GOT3 (cell line): ENCODE data around the gene DTNB.
"Not testable (repeated sequence)": the region's sequence is repeated elsewhere in the genome, so short reads cannot be mapped to it uniquely, and the experiment has no call there.

Source experiments
- DNase-seq: peaks from one replicate; lab custom pipeline; 2025; ENCODE audit warnings: mixed read lengths; lab: John Stamatoyannopoulos, UW

Gene DTNB

DNA sequence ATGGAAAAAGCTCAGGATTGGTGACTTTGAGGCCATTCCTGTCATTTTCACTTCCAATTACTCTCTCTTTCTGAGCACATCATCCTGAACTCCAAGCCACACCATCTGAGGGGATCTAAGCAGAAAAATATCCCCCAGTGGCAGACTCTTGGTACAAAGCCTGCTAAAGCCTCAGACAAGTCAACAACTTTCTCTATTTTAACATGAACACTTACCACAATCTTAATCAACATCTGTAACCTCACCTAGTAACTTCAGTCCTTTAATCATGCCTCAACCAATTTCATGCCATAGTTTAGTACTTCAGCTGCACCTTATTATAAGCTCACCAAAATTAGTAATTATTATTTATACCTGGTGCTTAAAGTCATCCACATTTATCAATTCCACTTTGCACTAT lies 128.9 kb downstream of the DTNB start:
- no peak for DNase-seq

DNA sequence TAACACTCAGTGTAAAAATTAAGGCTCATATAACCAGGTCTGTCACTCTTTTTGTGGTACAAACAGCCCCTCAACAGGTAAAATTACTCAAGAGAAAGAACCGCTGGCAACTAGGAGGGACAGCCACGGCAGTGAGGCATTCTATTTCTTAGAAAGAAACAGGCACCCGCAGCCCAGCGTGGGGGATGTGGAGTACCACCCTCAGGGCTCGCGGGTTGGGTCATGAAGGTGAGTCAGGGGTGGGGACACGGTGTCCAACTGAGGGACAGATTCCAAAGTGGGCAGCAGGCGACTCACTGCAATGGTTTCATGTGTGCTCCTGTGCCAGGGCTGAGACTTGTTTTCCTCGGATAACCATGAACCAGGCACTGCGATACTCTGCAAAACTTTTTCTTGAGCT lies 129.4 kb downstream of the DTNB start:
- DNase-seq, result no peak

DNA sequence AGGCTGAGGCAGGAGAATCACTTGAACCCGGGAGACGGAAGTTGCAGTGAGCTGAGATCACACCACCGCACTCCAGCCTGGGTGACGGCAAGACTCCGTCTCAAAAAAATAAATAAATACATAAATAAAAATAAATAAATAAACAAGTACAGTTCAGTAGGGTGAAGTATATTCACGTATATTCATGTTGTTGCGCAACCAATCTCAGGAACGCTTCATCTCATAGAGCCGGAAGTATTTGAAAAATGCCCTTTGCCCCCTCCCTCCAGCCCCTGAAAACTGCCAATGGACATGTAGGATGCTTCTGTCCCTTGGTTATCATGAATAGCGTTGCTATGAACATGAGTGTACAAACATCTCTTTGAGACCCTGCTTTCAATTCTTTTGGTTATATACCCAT lies 132.0 kb downstream of the DTNB start:
- no peak for DNase-seq

DNA sequence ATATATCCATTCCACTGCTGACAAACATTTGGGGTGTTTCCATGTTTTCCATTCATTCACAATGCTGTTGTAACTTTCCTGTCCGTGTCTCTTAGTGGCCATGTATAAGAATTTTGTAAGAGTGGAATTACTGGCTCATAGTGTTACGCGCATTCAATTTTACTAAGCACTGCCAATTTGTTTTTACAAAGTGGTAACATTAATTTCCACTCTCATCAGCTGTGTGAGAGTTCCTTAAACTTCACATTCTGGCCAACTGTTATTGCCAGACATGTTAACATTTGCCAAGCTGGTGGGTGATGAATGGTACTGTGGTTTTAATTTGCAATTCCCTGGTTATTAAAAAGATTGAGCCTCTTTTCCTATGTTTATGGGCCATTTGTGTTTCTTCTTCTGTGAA lies 134.2 kb downstream of the DTNB start:
- no peak for DNase-seq

DNA sequence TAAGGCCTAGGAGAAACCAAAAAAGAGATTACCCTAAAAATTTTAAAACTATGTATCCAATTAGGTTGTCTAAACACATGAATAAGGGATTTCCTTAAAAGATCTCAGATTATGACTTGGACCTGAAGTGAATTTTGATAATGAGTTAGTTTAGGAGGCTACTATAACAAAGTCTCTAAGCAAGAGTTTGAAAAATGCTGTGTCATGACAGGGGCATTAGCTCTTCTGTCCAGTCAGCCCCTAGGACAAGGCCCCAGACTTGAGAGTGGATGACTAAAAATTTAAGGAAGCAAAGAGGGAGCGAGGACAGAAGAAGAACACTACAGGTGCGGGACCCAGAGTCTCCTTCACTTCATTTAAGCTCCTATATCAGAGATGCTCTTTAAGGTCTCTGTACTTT lies 135.9 kb downstream of the DTNB start:
- no peak for DNase-seq

DNA sequence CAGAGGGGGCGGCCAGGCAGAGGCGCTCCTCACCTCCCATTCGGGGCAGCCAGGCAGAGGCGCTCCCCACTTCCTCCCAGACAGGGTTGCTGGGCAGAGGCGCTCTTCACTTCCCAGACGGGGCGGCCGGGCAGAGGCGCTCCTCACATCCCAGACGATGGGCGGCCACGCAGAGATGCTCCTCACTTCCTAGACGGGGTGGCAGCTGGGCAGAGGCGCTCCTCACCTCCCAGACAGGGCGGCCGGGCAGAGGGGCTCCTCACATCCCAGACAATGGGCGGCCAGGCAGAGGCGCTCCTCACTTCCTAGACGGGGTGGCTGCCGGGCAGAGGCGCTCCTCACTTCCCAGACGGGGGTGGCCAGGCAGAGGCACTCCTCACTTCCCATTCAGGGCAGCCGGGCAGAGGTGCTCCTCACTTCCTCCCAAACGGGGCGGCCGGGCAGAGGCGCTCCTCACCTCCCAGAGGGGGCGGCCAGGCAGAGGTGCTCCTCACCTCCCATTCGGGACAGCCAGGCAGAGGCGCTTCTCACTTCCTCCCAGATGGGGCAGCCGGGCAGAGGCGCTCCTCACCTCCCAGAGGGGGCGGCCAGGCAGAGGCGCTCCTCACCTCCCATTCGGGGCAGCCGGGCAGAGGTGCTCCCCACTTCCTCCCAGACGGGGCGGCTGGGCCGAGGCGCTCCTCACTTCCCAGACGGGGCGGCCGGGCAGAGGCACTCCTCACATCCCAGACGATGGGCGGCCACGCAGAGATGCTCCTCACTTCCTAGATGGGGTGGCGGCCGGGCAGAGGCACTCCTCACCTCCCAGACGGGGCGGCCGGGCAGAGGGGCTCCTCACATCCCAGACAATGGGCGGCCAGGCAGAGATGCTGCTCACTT lies 137.7 kb downstream of the DTNB start:
- not testable (repeated sequence) for DNase-seq

DNA sequence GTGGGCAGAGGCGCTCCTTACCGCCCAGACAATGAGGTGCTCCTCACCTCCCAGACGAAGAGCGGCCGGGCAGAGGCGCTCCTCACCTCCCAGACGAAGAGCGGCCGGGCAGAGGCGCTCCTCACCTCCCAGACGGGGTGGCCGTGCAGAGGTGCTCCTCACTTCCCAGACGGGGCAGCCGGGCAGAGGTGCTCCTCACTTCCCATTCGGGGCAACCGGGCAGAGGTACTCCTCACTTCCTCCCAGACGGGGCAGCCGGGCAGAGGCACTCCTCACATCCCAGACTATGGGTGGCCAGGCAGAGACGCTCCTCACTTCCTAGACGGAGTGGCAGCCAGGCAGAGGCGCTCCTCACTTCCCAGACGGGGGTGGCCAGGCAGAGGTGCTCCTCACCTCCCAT lies 138.4 kb downstream of the DTNB start:
- DNase-seq, result not testable (repeated sequence)

DNA sequence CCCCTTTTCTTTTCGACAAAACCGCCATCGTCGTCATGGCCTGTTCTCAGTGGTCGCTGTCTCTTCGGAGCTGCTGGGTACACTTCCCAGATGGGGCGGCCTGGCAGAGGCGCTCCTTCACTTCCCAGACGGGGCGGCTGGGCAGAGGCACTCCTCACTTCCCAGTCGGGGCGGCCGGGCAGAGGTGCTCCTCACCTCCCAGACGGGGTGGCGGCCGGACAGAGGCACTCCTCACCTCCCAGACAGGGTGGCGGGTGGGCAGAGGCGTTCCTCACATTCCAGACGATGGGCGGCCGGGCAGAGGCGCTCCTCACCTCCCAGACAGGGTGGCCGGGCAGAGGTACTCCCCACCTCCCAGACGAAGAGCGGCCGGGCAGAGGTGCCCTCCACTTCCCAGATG lies 138.9 kb downstream of the DTNB start:
- no peak for DNase-seq

DNA sequence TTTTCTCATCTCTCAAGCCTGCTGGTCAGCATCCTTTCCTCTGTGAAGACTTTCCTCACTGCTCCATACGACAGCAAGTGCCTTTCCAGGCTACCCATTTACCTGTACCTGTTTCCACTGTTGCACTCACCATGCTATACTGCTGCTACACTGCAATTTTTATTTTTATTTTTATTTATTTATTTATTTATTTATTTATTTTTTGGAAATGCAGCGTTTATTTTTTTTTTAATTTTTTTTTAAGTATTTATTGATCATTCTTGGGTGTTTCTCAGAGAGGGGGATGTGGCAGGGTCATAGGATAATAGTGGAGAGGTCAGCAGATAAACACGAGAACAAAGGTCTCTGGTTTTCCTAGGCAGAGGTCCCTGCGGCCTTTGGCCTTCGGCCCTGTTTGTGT lies 139.6 kb downstream of the DTNB start:
- not testable (repeated sequence) for DNase-seq

DNA sequence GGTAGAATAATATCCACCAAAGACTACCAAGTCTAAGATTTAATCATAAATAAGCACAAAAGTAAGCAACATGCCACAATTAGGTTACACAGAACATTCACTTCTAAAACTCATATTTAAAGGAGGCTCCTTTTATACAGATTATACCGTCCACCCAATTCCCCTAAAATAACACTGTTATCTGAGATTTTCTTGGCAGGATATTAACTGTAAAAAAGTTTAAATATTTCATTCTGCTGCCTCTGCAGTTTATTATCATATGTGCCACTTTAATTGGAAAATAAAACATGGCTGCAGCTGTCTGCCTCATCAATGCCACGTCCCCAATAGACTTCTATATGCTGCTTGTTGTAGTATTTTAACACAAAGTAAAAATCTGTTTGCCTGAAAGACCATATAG lies 140.9 kb downstream of the DTNB start:
- no peak for DNase-seq

DNA sequence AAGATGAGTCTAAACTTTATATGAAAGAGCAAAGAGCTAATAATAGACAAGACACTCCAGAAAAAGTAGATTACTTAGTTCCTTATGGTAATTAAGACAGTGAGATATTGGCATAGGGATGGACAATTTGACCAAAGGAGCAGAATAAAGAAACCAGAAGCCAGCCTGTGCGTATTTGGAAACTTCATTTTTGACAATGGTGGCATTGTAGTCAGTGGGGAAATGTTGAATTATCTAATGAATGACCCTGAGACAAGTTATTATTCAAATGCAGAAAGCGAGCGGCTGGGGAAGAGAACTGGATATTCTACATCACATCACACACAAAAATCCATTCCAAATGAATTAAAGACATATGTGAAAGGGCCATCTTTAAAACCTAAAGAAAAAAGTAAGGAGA lies 144.3 kb downstream of the DTNB start:
- no peak for DNase-seq

DNA sequence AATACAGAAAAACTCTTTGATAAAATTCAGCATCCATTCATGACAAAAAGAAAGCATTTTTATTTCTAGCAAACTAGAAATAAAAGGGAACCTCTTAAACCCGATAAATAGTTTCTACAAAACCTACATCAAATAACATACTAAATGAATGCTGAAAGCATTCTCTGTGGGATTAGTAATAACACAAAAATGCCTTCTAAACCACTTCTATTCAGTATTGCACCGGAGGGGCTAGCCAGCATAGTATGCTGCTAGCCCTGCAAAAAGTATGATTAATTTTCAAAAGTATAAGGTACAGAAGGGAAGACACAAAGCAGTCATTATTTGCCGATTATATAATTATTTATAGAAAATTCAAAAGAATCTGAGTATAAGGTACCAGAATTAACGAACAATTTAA lies 145.2 kb downstream of the DTNB start:
- DNase-seq, result no peak

DNA sequence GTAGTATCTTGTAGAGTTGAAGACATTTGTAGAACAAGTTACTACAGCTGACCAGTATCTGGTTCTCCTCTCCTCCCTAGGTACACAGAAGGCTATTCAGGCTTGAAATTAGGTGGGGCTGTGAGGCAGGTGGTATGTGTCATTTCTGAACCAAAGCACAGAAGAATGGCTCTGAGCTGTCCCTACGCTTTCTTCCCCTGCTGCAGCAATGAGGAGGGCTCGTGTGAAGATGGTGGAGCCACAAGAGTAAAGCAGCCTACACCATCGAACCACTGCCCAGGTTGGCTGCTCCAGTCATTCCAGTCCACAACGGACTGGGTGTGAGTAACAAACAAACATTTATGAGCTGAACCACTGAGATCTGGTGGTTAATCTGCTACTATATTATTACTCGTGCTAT lies 148.9 kb downstream of the DTNB start:
- no peak for DNase-seq

DNA sequence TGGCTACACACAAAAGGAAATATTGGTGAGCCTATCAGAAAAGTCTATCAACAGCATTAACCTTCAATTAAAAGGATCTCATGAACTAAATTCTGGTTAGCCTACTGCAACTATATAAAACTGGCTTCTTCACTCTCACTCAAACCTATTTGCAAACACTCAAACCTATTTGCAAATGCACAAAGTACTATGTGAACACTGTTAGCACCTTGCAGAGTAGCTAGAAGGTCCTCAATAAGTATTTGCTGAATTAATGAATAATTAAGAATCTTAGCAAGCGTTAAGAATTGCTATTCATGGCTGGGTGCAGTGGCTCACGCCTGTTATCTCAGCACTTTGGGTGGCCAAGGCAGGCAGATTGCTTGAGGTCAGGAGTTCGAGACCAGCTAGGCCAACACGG lies 150.3 kb downstream of the DTNB start:
- DNase-seq, result no peak

DNA sequence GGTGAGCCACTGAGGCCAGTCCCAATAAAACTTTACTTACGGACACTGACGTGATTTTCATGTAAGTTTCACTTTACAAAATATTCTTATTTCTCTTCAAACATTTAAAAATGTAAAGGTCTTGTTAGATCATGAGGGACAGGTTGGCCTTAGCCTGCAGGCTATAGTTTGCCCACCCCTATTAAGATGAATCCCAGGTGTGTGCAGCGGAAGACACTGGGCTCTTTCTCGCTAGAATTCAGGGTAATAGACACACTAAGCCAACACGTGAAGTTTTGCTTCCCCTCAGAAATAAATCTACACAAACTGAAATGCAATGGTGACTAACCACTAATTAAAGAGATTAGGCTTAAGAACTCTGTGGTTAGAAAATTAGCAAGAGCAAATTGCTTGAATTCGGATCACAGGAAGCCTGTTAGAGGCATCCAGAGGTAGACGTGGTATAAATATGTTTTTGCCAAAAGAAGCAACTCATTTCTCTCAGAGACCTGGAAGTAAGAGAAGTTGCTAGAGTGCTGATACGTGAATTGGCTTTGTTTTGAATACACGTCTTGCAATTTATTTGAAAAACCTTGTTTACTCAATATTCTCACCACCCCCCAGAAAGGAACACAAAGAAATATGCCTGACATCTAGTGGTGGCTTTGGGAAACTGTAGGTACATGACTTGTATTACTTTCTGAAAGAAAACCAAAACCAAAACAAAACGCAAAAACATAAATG lies 151.6 kb downstream of the DTNB start:
- no peak for DNase-seq

DNA sequence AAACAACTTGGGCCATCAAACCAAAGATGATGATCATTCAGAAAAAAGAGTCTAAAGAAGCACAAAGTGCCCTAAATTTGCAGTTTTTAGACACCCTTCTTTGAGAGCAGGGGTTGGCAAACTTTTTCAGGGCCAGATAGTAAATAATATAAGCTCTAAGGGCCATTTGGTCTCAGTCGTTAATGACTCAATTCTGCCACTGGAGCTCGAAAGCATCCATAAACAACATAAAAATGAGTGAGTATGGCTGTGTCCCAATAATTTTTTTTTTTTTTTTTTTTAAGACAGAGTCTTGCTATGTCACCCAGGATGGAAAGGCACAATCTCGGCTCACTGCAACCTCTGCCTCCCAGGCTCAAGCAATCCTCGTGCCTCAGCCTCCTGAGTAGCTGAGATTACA lies 152.3 kb downstream of the DTNB start:
- DNase-seq, result no peak

DNA sequence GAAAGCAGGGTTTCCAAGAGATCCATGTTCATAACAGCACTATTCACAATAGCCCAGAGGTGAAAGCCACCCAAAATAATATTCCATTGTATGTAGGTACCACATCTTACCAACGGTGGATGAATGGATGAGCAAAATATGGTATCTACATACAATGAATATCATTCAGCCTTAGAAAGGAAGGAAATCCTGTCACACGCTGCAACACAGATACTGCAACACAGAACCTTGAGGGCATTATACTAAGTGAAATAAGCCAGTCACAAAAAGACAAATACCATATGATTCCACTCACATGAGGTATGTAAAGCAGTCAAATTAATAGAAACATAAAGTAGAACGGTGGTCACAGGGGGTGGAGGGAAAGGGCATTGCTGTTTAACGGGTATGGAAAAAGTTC lies 155.7 kb downstream of the DTNB start:
- DNase-seq, result no peak

DNA sequence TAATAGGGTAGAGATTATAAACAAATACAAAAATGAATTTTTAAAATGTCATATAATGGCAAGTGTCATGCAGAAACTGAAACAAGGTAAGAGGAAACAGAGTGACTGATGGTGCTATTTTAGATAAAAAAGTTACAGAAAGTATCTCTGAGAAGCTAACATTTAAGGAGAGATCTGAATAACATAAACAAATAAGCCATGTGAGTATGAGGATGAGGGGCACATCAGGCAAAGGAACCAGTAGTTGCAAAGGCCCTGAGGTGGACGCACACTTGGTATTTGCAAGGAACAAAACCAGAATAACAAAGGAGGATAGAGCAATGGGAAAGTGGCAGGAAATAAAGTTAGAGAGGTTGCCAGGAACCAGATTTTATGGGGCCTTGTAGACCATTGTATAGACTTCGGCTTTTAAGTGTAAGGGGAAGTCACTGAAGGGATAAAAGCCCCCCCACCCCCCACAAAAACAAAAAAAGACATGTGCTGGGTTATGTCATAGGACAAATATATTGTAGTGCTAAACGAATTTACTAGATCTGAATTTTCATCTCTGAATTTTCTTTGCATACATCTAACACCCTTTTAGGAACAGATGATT lies 159.2 kb downstream of the DTNB start:
- no peak for DNase-seq

DNA sequence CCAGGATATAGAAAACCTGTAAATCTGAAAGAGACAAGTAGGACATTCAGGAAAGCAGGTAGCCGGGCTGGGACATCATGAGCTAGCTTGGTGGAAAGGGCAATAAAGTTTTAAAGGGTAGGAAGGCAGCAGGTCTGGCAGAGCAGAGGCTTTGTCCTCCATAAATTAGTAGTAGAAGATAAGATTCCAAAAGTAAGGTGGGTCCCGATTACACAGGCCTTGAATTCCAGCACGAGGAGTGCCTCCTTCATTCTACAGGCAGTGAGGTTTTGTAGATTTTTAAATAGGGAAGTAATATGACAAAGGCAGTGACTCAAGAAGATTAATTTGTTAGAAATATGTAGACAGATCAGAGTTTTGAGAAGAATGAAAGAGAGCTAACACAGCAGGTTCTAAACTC lies 160.7 kb downstream of the DTNB start:
- DNase-seq, result no peak

DNA sequence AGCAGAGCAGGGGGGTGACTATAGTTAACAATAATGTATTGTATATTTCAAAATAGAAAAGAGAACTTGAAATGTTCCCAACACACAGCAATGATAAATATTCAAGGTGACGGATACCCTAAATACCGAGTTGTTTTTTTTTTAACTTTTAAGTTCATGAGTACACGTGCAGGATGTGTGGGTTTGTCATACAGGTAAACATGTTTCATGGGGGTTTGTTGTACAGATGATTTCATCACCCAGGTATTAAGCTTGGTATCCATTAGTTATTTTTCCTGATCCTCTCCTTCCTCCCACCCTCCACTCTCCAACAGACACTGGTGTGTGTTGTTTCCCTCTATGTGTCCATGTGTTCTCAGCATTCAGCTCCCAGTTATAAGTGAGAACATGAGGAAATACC lies 167.2 kb downstream of the DTNB start:
- no peak for DNase-seq

DNA sequence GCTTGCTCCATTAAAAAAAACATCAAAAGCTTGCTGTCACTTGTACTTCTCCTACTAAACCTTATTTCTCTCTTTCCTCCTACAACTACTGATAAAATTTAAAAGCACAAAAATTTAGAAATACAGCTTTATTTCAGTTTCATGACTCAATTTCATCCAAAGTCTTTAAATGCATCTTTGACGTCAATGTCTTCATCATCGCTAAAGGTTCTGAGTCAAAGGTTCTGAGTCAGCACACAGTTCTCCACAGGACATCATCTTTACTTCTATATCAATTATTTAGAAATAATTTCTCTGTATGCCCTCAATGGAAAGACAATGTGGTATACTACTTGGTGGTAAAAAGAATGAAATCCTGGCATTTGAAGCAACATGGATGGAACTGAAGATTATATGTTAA lies 167.8 kb downstream of the DTNB start:
- DNase-seq, result no peak

DNA sequence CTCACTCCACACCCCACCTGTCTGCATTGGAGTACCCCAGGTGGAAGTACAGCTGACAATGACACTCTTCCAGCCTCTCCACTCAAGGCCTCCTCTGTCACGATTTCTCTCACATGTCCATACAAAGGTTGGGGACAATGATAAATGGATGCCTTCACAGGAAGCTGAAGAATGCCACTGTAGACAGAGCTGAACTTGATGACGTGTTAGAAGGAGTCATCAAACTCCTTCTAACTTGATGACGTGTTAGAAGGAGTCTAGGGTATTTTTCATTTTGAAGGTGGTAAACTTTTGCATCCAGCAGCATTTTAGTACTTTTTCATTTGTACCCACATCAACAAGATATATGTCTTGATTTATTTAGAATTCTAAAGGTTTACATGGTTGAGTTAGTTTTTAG lies 168.2 kb downstream of the DTNB start:
- no peak for DNase-seq

DNA sequence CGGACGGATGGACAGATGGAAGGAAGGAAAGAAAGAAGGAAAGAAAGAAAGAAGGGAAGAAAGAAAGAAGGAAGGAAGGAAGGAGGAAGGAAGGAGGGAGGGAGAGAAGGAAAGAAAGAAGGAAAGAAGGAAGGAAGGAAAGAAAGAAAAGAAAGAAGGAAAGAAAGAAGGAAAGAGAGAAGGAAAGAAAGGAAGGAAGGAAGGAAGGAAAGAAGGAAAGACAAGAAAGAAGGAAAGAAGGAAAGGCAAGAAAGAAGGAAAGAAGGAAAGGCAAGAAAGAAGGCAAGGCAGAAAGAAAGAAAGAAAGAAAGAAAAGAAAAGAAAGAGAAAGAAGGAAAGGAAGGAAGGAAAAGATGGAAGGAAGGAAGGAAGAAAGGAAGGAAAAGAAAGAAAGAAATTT lies 169.1 kb downstream of the DTNB start:
- no peak for DNase-seq
